NCI-H69 (cell line): ENCODE measurements around the gene GANC.
"Not testable (repeated sequence)": the region's sequence is repeated elsewhere in the genome, so short reads cannot be mapped to it uniquely, and the experiment has no call there.

Experiments
- DNase-seq: peaks from one replicate; lab custom pipeline; 2025; lab: John Stamatoyannopoulos, UW

GANC gene

DNA sequence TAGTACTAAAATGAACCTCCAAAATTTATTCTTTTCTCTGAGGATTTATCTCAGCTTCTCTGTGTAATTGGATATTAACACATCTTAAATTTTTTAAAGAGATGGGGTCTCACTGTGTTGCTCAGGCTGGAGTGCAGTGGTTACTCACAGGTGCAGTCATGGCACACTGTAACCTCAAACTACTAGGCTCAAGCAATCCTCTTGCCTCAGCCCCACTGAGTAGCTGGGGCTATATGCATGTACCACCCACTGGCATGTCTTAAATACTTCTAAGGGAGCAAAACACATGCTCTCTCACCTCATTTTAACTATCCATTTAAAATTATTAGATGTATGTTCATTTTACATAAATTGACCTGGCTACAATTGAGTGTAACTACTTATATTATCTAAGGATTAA lies 11.6 kb downstream of the GANC start:
- DNase-seq = no peak

GRCh38 chr15:42285034-42285433 lies 12.0 kb downstream of the GANC start:
- DNase-seq = no peak

DNA sequence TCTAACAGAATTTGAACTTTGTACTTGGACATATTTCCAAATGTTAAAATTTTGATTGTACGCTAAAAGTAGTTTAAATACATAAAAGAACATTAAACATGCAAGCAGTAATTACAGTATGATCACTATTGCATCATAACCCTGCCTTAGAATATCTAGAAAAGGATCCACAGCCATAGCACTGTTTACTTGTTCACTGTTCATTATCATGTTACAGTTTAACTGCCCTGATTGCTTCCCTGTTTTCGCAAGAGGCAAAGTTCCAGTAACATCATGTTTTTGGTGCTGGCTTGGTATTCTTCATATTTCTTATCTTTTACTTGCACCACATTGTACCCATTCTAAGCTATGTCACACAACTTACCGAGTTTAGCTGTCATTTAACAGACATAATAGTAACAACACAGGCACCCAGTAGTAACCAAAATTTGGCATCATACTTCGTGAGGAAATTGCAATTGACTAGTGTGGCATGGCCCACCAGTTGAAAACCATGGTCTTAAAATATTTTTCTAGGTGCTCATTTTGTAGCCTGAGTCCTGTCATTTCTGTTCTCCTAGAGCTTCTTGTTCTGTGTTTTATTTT lies 13.5 kb downstream of the GANC start:
- DNase-seq = no peak

GRCh38 chr15:42287931-42288330 lies 14.9 kb downstream of the GANC start:
- DNase-seq = no peak

DNA sequence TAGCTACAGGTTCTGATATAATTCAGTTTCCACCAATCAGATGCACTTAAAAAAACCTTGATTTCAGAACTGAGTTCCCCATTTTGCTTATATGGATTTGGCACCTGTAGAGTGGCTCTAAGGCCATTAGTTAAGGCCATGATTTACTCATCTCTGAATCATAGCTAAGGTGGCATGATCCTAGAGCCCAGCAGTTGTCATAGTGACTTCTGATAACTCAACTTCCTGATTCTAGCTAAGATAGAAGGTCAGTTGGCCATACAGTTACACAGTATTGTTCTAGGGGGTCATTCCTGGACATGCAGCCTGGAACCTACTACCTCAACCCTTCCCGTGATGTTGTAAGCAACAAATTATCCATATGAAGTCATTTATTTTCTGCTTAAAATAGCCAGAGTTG lies 16.2 kb downstream of the GANC start:
- DNase-seq = no peak

GRCh38 chr15:42301004-42301403 lies 28.0 kb downstream of the GANC start:
- DNase-seq = not testable (repeated sequence)

DNA sequence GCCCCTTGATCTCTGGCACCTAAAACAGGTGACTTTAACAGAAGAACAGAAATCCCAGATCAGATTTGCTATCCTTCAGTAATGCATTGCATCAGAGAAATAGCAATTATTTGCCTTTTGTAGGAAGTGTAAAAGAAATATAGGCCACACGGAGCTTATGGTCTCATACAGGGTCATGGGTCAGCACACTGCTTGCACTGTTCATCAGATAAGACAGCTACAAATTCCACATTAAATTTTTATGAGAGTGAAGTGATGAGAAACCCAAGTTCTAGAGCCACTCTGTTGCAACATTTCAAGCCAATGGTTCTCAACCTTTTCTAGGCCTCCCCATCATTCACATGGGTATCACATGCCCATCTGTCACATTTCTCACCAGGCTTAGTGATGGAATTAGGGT lies 33.7 kb downstream of the GANC start:
- no peak for DNase-seq

DNA sequence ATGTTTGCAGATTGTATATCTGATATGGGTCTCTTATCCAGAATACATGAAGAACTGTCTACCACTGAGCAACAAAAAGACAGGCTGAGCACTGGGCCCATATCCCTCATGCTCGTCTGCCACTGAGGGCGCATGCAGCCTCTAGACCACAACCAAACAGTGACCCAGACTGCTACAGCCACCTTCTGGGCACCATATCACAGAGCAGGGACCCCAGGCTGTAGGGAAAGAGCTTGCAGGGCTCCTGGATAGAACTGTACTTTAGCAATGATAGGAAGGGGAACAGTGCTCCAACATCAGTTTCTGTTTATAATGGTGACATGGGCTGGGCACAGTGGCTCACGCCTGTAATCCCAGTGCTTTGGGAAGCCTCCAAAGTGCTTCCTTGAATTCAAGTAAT lies 40.5 kb downstream of the GANC start:
- DNase-seq = no peak

- no peak for DNase-seq
Observed at GRCh38 chr15:42314818-42315217, 41.8 kb downstream of the GANC start.

- DNase-seq = no peak
Observed at GRCh38 chr15:42315521-42315920, 42.5 kb downstream of the GANC start.

GRCh38 chr15:42316282-42316805 lies 43.3 kb downstream of the GANC start:
- not testable (repeated sequence) for DNase-seq

DNA sequence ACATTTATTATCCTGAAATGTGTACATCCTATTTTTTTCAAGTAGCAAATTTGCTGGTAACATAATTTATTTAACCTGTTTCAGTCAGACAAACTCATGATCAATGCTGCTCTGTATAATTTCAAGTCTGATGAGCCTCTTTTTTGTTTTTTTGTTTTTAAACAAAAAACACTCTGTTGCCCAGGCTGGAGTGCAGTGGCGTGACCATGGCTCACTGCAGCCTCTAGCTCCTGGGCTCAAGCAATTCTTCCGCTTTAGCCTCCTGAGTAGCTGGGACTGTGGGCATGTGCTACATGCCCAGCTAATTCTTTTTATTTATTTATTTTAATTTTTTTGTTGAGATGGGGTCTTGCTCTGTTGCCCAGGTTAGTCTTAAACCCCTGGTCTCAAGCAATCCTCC lies 46.2 kb downstream of the GANC start:
- DNase-seq = no peak

DNA sequence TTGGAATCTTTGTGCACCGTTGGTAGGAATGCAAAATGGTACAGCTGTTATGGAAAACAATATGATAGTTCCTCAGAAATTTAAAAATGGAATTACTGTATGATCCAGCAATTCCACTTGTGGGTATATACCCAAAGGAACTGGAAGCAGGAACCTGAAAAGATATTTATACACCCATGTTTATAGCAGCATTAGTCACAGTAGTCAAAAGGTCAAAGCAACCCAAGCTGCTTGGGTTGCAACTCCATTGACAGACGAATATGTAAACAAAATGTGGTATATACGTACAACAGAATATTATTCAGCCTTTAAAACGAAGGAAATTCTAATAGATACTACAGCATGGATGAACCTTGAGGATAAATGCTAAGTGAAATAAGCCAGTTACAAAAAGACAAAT lies 51.3 kb downstream of the GANC start:
- DNase-seq = no peak

DNA sequence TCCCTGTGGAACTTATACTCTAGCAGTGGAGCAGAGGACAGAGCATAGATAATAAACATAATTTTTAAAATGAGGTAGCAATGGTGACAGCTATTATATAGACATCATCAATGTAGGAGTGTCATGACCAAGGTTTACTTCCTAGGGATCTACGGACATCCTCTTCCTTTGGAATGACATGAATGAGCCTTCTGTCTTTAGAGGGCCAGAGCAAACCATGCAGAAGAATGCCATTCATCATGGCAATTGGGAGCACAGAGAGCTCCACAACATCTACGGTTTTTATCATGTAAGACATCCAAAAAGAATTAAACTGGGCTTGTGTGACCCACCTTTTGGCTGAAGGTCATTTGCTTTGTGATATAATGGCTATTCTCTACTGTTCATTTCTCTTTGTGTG lies 56.2 kb downstream of the GANC start:
- DNase-seq = no peak

- no peak for DNase-seq
Observed at GRCh38 chr15:42329992-42330391, 57.0 kb downstream of the GANC start.

DNA sequence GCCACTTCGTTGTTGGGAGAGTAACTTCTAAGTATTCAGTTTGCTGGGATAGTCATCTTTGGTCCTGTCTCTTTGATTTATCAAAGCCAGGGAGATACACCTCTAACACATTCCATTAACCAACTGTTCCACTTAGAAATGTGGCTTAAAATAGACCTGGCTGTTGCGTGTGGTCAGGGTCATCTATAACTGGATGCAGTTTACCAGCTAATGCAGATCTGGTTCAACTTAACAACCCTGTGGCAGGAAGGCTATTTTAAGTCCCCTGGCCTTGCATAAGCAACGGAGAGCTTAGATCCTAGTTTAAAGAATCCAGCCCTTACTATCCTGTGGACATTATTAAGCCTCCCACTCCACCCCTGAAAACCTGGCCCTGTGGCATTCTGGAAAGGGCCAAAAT lies 58.2 kb downstream of the GANC start:
- DNase-seq = no peak

- no peak for DNase-seq
Observed at GRCh38 chr15:42332331-42332730, 59.3 kb downstream of the GANC start.

DNA sequence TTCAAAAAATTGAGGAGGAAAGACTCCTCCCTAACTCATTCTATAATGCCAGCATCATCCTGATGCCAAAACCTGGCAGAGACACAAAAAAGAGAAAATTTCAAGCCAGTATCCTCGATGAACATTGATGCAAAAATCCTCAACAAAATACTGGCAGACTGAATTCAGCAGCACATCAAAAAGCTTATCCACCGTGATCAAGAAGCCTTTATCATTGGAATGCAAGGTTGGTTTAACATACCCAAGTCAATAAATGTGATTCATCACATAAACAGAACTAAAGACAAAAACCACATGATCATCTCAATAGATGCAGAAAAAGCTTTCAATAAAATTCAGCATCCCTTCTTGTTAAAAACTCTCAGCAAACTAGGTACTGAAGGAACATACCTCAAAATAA lies 62.1 kb downstream of the GANC start:
- no peak for DNase-seq

DNA sequence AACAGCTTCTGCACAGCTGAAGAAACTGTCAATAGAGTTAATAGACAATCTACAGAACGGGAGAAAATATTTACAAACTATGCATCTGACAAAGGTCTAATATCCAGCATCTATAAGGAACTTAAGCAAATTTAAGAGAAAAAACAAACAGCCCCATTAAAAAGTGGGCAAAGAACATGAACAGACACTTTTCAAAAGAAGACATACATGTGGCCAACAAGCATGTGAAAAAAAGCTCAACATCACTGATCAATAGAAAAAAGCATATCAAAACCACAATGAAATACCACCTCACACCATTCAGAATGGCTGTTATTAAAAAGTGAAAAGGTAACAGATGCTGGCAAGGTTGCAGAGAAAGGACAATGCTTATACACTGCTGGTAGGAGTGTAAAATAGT lies 63.6 kb downstream of the GANC start:
- not testable (repeated sequence) for DNase-seq

- DNase-seq = not testable (repeated sequence)
Observed at GRCh38 chr15:42337104-42337503, 64.1 kb downstream of the GANC start.

DNA sequence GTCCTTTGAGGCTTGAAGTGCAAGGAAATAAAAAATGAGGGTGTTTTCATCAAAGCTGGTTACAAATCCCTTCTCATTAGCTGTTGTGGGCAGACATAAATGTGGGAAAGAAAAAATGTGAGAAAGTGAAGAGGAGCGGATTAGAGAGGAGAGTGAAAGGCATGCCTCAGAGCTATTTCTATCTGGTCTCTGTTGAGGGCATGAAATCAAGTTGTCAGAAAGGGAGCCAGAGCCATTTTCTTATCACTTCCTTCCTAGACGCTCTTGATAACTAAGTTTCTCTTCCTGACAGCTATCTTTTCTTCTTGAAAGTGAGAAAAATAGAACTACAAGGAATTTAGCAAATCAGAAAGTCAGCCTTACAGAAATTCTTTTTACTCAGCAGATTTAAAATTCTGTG lies 65.5 kb downstream of the GANC start:
- DNase-seq = no peak

DNA sequence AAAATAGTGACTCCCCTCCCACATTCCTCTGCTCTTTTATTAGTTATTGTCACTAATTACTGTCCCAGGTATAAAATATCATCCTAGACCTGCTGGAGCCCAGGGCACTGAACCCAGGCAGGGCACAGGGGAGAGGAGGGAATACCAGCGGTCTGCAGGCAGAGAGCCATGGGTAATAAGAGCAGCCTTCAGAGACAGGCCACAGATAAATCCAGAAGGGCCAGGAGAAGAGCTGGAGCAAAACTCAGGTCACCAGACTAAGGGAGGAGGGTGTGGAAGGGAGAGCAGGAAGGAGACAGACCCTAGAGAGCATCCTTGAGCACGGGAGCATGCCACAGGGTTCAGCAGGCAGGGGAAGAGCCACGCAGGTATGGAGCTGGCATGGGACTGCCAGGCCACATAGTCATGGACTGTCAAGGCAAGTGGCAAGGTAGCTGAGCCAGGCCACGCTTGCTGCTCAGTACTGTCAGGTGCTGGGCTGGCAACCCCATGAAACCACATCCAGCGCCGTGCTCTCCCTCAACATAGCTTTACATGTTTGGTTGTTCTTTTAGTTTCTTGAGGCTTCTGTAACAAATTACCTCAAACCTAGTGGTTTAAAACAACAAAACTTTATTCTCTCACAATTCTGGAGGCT lies 70.7 kb downstream of the GANC start:
- no peak for DNase-seq

DNA sequence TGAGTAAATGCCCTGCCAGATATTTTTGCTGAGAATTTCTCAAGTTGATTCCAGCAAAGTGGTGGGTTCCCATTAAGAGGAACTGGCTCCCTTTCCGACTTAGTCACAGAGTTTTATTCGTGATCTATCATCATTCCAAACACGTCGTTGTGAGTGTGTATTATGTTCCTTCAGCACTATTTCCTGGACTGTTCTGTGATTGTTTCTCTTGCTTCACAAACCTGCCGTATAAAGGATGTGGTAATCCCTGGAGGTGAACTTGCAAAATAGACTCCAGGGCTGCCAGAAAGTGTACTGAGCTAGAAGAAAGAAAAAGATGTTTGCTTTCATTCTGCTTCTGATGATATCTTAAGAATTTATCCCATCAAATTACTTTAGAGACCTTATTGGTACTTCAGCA lies 71.8 kb downstream of the GANC start:
- no peak for DNase-seq

- DNase-seq = no peak
Observed at GRCh38 chr15:42345504-42345903, 72.5 kb downstream of the GANC start.
